IMR-90 (cell line): ENCODE measurements around the gene GRID2IP. TPM values are rescaled to one million over a fixed set of nuclear protein-coding genes. Genes with fewer than 3 reads are reported as not detected.

Experiments
- ATAC-seq: fragments of 200-7000 bp; cut with Tn5 transposase; 2 replicates; pipeline ENCODE4 v1.9.1; 2020; ENCODE audit warnings: low read depth, mild to moderate bottlenecking, moderate library complexity
- BruUV-seq: library from RNA; stranded (reverse); fragments of 400-500 nt; replicated peaks from 2 replicates; lab custom pipeline; 2021; lab: Mats Ljungman, UMichigan
- CTCF ChIA-PET: fragments of 300-600 bp; formaldehyde crosslinking; extraction: SDS; loops from one replicate; lab custom pipeline; 2021; ENCODE audit warnings: antibody characterized with exemption; lab: Yijun Ruan, JAX
- POLR2A ChIA-PET: fragments of 300-600 bp; sonication (Branson Sonifier 250); formaldehyde crosslinking; loops from one replicate; lab custom pipeline; 2022; ENCODE audit warnings: antibody characterized with exemption; ENCODE audit not compliant: unreplicated experiment; lab: Charles Lee
- DNase-seq: peaks from one replicate; pipeline ENCODE4 v3.0.0; 2013
- H2AFZ ChIP-seq: replicated peaks from 2 replicates; pipeline ENCODE3; 2013; ENCODE audit warnings: low read length, mild to moderate bottlenecking; ENCODE audit not compliant: poor library complexity
- H2AK5ac ChIP-seq: 2 replicates; pipeline ENCODE4 v1.6.1; 2013; ENCODE audit warnings: low read depth, low read length, inconsistent platforms
- H2AK9ac ChIP-seq: replicated peaks from 2 replicates; pipeline ENCODE3; 2013; ENCODE audit warnings: mild to moderate bottlenecking, low read depth, low read length, moderate library complexity; ENCODE audit not compliant: poor library complexity
- H2BK120ac ChIP-seq: 2 replicates; pipeline ENCODE4 v1.6.1; 2013; ENCODE audit warnings: low read depth, low read length, inconsistent platforms
- H2BK15ac ChIP-seq: 3 replicates; pipeline ENCODE4 v1.6.1; 2013; ENCODE audit warnings: low read depth, low read length, inconsistent platforms
- H2BK20ac ChIP-seq: 2 replicates; pipeline ENCODE4 v1.6.1; 2013; ENCODE audit warnings: low read depth, mild to moderate bottlenecking, inconsistent platforms, low read length, moderate library complexity
- H2BK5ac ChIP-seq: 2 replicates; pipeline ENCODE4 v1.6.1; 2013; ENCODE audit warnings: mild to moderate bottlenecking, low read depth, low read length, inconsistent platforms; ENCODE audit not compliant: poor library complexity, severe bottlenecking
- H3K14ac ChIP-seq: replicated peaks from 2 replicates; pipeline ENCODE4 v1.6.1; 2013; ENCODE audit warnings: low read depth, low read length, inconsistent platforms
- H3K18ac ChIP-seq: 2 replicates; pipeline ENCODE4 v1.6.1; 2013; ENCODE audit warnings: low read depth, low read length, control low read depth
- H3K23ac ChIP-seq: 2 replicates; pipeline ENCODE4 v1.6.1; 2013; ENCODE audit warnings: low read depth, low read length, inconsistent platforms
- H3K27ac ChIP-seq: 2 replicates; pipeline ENCODE4 v1.5.1; 2013; ENCODE audit warnings: mild to moderate bottlenecking, control low read depth, low read length; ENCODE audit not compliant: insufficient read depth
- H3K27me3 ChIP-seq: 2 replicates; pipeline ENCODE4 v1.6.1; 2013; ENCODE audit warnings: low read length; ENCODE audit not compliant: control insufficient read depth, insufficient read depth
- H3K36me3 ChIP-seq: 2 replicates; pipeline ENCODE4 v1.6.1; 2013; ENCODE audit warnings: low read length, mixed read lengths; ENCODE audit not compliant: control insufficient read depth, insufficient read depth
- H3K4ac ChIP-seq: 2 replicates; pipeline ENCODE4 v1.6.1; 2013; ENCODE audit warnings: low read depth, low read length, inconsistent platforms
- H3K4me1 ChIP-seq: 2 replicates; pipeline ENCODE4 v1.6.1; 2013; ENCODE audit warnings: low read length, mixed read lengths; ENCODE audit not compliant: control insufficient read depth, insufficient read depth
- H3K4me2 ChIP-seq: 2 replicates; pipeline ENCODE4 v1.6.1; 2013; ENCODE audit warnings: low read depth, mild to moderate bottlenecking, control low read depth, low read length, moderate library complexity
- H3K4me3 ChIP-seq: 2 replicates; pipeline ENCODE4 v1.5.1; 2013; ENCODE audit warnings: low read depth, mild to moderate bottlenecking, control low read depth, low read length, moderate library complexity; ENCODE audit not compliant: insufficient read depth
- H3K56ac ChIP-seq: 2 replicates; pipeline ENCODE4 v1.6.1; 2013; ENCODE audit warnings: low read length, inconsistent platforms; ENCODE audit not compliant: insufficient read depth; ENCODE audit errors: extremely low read depth
- H3K79me1 ChIP-seq, 2 experiments: 2 replicates each; pipeline ENCODE4 v1.6.1; 2013; ENCODE audit warnings: low read length in 2 of 2, inconsistent platforms in 1 of 2, low read depth in 1 of 2
- H3K9ac ChIP-seq: 2 replicates; pipeline ENCODE4 v1.6.1; 2013; ENCODE audit warnings: low read depth, low read length, control low read depth
- H3K9me1 ChIP-seq: 2 replicates; pipeline ENCODE4 v1.6.1; 2013; ENCODE audit warnings: low read length, inconsistent platforms; ENCODE audit not compliant: insufficient read depth
- H3K9me3 ChIP-seq: 2 replicates; pipeline ENCODE4 v1.6.1; 2013; ENCODE audit warnings: low read length; ENCODE audit not compliant: control insufficient read depth, insufficient read depth
- H4K20me1 ChIP-seq: 2 replicates; pipeline ENCODE4 v1.6.1; 2013; ENCODE audit warnings: low read length, inconsistent platforms; ENCODE audit not compliant: insufficient read depth
- H4K5ac ChIP-seq: 2 replicates; pipeline ENCODE4 v1.6.1; 2013; ENCODE audit warnings: mild to moderate bottlenecking, low read depth, low read length, control low read depth
- H4K8ac ChIP-seq, 2 experiments: 2 replicates each; pipeline ENCODE4 v1.6.1; 2013; ENCODE audit warnings: low read depth in 2 of 2, low read length in 2 of 2, control low read depth in 1 of 2, inconsistent platforms in 1 of 2
- H4K91ac ChIP-seq: 2 replicates; pipeline ENCODE4 v1.6.1; 2013; ENCODE audit warnings: low read depth, low read length, inconsistent platforms; ENCODE audit not compliant: insufficient read depth
- BHLHE40 ChIP-seq: fragments of 150-350 bp; IDR thresholded peaks from 2 replicates; pipeline ENCODE4 v1.6.1; 2016; ENCODE audit warnings: mild to moderate bottlenecking, low read depth, low read length
- CEBPB ChIP-seq: IDR thresholded peaks from 2 replicates; pipeline ENCODE4 v1.6.1; 2012; ENCODE audit warnings: low read depth, low read length, improper control_type of control experiment
- CHD1 ChIP-seq: IDR thresholded peaks from 2 replicates; pipeline ENCODE4 v1.6.1; 2012; ENCODE audit warnings: low read depth, low read length, improper control_type of control experiment
- FOS ChIP-seq: fragments of 150-350 bp; IDR thresholded peaks from 2 replicates; pipeline ENCODE4 v1.6.1; 2016; ENCODE audit warnings: low read depth, low read length
- MAFK ChIP-seq: IDR thresholded peaks from 2 replicates; pipeline ENCODE4 v1.6.1; 2012; ENCODE audit warnings: low read depth, low read length, improper control_type of control experiment
- MAZ ChIP-seq: IDR thresholded peaks from 2 replicates; pipeline ENCODE4 v1.6.1; 2012; ENCODE audit warnings: low read depth, mild to moderate bottlenecking, low read length, improper control_type of control experiment, moderate library complexity, borderline replicate concordance
- MXI1 ChIP-seq: IDR thresholded peaks from 2 replicates; pipeline ENCODE4 v1.6.1; 2012; ENCODE audit warnings: low read depth, mild to moderate bottlenecking, low read length, moderate library complexity, borderline replicate concordance
- NFE2L2 ChIP-seq: fragments of 150-350 bp; IDR thresholded peaks from 2 replicates; pipeline ENCODE4 v1.6.1; 2016; ENCODE audit warnings: low read depth, mild to moderate bottlenecking, low read length
- POLR2A ChIP-seq: IDR thresholded peaks from 2 replicates; pipeline ENCODE4 v1.6.1; 2012; ENCODE audit warnings: mild to moderate bottlenecking, low read depth, low read length
- RAD21 ChIP-seq: IDR thresholded peaks from 2 replicates; pipeline ENCODE4 v1.6.1; 2012; ENCODE audit warnings: low read length, improper control_type of control experiment
- RCOR1 ChIP-seq: IDR thresholded peaks from 2 replicates; pipeline ENCODE4 v1.6.1; 2012; ENCODE audit warnings: mild to moderate bottlenecking, low read length, improper control_type of control experiment; ENCODE audit not compliant: insufficient replicate concordance
- RFX5 ChIP-seq: IDR thresholded peaks from 2 replicates; pipeline ENCODE4 v1.8.0; 2012; ENCODE audit warnings: low read depth, mild to moderate bottlenecking, low read length, moderate library complexity
- SMC3 ChIP-seq: fragments of 150-350 bp; IDR thresholded peaks from 2 replicates; pipeline ENCODE4 v1.6.1; 2016; ENCODE audit warnings: low read depth, mild to moderate bottlenecking, antibody characterized with exemption, low read length, moderate library complexity
- WGBS, 2 experiments: methylation state at CpG; one replicate each; pipeline versions ENCODE4 v1.1.5 to v1.1.7; 2013; ENCODE audit warnings: missing lambda C conversion rate in 2 of 2; ENCODE audit not compliant: insufficient read length in 1 of 2; ENCODE audit errors: extremely low coverage in 2 of 2; 5-methylcytosine and 5-hydroxymethylcytosine counted together
- dilution Hi-C: fragments of 300-500 bp; cut with HindIII; formaldehyde crosslinking; loops from one replicate; pipeline ENCODE4 v1.14.3; 2018; ENCODE audit warnings: low sequenced_read_pairs; ENCODE audit not compliant: unreplicated experiment
- in situ Hi-C: fragments of 300-500 bp; cut with MboI; formaldehyde crosslinking; loops from 3 replicates; pipeline ENCODE4 v1.14.3; 2019; ENCODE audit warnings: low sequenced_read_pairs, inconsistent platforms, mixed read lengths
- intact Hi-C: fragments of 100-400 bp; cut with micrococcal nuclease; formaldehyde crosslinking; loops from 2 replicates; pipeline ENCODE4 v1.10.0; 2022
- polyA plus RNA-seq, 3 experiments: library from polyadenylated mRNA; depleted of rRNA; stranded (reverse); fragments of >200 nt; gene quantifications; 2 replicates each; pipeline ENCODE4 v1.2.3, GENCODE V29; 2012; ENCODE audit warnings: low replicate concordance in 1 of 3
- total RNA-seq: library from RNA; depleted of rRNA; stranded (reverse); fragments of >200 nt; gene quantifications from 2 replicates; pipeline ENCODE4 v1.2.3, GENCODE V29; 2012
- TF ChIP-seq, protein P1 (sequence below): conservative IDR thresholded peaks from 2 replicates; pipeline ENCODE4 v1.5.1; 2012; ENCODE audit warnings: mild to moderate bottlenecking, low read depth, low read length, improper control_type of control experiment
- TF ChIP-seq, protein P2 (sequence below): fragments of 150-350 bp; IDR thresholded peaks from 2 replicates; pipeline ENCODE4 v1.6.1; 2016; ENCODE audit warnings: low read depth, mild to moderate bottlenecking, low read length, moderate library complexity, borderline replicate concordance
- TF ChIP-seq, protein P3 (sequence below): fragments of 150-350 bp; IDR thresholded peaks from 2 replicates; pipeline ENCODE4 v1.6.1; 2017; ENCODE audit warnings: mild to moderate bottlenecking, antibody characterized with exemption, low read length, low read depth

The GRID2IP gene
- total and polyA plus RNA-seq, 2 of the 4 experiments (the other 2 are of a cell fraction) = not detected

DNA sequence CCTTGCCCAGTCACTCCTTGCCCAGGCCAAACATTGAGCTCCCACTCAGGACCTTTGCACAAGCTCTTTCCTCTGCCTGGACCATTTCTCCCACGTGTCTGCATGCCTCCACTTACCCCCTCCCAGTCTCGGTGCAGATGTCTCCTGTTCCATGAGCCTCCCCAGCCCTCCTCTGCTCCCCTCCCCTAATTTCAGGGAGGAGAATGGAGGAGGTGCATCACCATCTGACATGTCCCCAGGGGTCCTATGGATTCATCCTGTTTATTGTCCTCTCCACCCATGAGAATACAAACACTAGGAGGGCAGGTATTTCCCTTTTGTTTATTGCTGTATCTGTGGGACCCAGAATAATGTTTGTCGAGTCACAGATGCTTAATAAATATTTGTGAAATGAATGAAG, 8.6 kb upstream of the GRID2IP start:
- TF ChIP-seq, protein P1, sequence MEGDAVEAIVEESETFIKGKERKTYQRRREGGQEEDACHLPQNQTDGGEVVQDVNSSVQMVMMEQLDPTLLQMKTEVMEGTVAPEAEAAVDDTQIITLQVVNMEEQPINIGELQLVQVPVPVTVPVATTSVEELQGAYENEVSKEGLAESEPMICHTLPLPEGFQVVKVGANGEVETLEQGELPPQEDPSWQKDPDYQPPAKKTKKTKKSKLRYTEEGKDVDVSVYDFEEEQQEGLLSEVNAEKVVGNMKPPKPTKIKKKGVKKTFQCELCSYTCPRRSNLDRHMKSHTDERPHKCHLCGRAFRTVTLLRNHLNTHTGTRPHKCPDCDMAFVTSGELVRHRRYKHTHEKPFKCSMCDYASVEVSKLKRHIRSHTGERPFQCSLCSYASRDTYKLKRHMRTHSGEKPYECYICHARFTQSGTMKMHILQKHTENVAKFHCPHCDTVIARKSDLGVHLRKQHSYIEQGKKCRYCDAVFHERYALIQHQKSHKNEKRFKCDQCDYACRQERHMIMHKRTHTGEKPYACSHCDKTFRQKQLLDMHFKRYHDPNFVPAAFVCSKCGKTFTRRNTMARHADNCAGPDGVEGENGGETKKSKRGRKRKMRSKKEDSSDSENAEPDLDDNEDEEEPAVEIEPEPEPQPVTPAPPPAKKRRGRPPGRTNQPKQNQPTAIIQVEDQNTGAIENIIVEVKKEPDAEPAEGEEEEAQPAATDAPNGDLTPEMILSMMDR = no peak
- no peak for TF ChIP-seq BHLHE40
- TF ChIP-seq MAFK = no peak
- no peak for TF ChIP-seq CEBPB
- TF ChIP-seq NFE2L2 = no peak
- TF ChIP-seq FOS = no peak
- no peak for TF ChIP-seq MXI1
- TF ChIP-seq, protein P2, sequence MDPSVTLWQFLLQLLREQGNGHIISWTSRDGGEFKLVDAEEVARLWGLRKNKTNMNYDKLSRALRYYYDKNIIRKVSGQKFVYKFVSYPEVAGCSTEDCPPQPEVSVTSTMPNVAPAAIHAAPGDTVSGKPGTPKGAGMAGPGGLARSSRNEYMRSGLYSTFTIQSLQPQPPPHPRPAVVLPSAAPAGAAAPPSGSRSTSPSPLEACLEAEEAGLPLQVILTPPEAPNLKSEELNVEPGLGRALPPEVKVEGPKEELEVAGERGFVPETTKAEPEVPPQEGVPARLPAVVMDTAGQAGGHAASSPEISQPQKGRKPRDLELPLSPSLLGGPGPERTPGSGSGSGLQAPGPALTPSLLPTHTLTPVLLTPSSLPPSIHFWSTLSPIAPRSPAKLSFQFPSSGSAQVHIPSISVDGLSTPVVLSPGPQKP = no peak
- TF ChIP-seq RFX5 = no peak
- TF ChIP-seq, protein P3, sequence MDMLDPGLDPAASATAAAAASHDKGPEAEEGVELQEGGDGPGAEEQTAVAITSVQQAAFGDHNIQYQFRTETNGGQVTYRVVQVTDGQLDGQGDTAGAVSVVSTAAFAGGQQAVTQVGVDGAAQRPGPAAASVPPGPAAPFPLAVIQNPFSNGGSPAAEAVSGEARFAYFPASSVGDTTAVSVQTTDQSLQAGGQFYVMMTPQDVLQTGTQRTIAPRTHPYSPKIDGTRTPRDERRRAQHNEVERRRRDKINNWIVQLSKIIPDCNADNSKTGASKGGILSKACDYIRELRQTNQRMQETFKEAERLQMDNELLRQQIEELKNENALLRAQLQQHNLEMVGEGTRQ = no peak
- TF ChIP-seq SMC3 = no peak
- no peak for TF ChIP-seq MAZ
- TF ChIP-seq RCOR1 = no peak
- no peak for TF ChIP-seq CHD1
- TF ChIP-seq RAD21 = no peak
- TF ChIP-seq POLR2A = no peak
- POLR2A ChIA-PET = no interaction called here
- WGBS, 2 experiments = no CpG with 5 or more reads among the region's 3 CpGs
- H3K27me3 ChIP-seq = peaks cover 2% of the 10 kb centered on the region; the same call in 1 of the 2 replicates
- dilution Hi-C loops (no loop called here), in situ Hi-C loops (no loop called here), intact Hi-C loops (loop anchor here (2.0 kb wide), 1 partner anchor 43 kb away; no protein-coding TSS in a partner anchor)
- no peaks in the 10 kb centered on the region for H3K4me1 ChIP-seq
- no peaks in the 10 kb centered on the region for H3K79me1 ChIP-seq
- H2BK20ac ChIP-seq = no peak overlapping the region
- no peak overlapping the region for H4K5ac ChIP-seq
- H2AK5ac ChIP-seq = no peak overlapping the region
- H3K18ac ChIP-seq = no peak overlapping the region
- no peaks in the 10 kb centered on the region for H3K9me1 ChIP-seq
- BruUV-seq = no TSS peak
- no peak overlapping the region for H3K14ac ChIP-seq
- no peak overlapping the region for H4K91ac ChIP-seq
- no peak overlapping the region for H3K4ac ChIP-seq
- no peaks in the 10 kb centered on the region for H3K9me3 ChIP-seq
- no peak overlapping the region for H3K4me2 ChIP-seq
- H2BK15ac ChIP-seq = no peak overlapping the region
- H3K27ac ChIP-seq = no peak overlapping the region
- CTCF ChIA-PET = interaction anchor here (0.6 kb wide), 1 partner anchor 562 kb away, joined by 3 read pairs; no protein-coding TSS in a partner anchor
- H2AK9ac ChIP-seq = no peak overlapping the region
- ATAC-seq = no peak
- H3K56ac ChIP-seq = no peak overlapping the region
- H3K36me3 ChIP-seq = no peaks in the 10 kb centered on the region
- H4K20me1 ChIP-seq = no peaks in the 10 kb centered on the region
- no peak overlapping the region for H2BK120ac ChIP-seq
- H4K8ac ChIP-seq = no peak overlapping the region
- no peak overlapping the region for H2AFZ ChIP-seq
- DNase-seq = no peak
- no peak overlapping the region for H3K23ac ChIP-seq
- no peak overlapping the region for H3K9ac ChIP-seq
- no peak overlapping the region for H3K4me3 ChIP-seq
- no peak overlapping the region for H2BK5ac ChIP-seq
